GOT3 (cell line): ENCODE results near the gene NSD2.
"Not testable (repeated sequence)": the region's sequence is repeated elsewhere in the genome, so short reads cannot be mapped to it uniquely, and the experiment has no call there.

Experiments used
- DNase-seq: peaks from one replicate; lab custom pipeline; 2025; ENCODE audit warnings: mixed read lengths; lab: John Stamatoyannopoulos, UW

The NSD2 gene

DNA sequence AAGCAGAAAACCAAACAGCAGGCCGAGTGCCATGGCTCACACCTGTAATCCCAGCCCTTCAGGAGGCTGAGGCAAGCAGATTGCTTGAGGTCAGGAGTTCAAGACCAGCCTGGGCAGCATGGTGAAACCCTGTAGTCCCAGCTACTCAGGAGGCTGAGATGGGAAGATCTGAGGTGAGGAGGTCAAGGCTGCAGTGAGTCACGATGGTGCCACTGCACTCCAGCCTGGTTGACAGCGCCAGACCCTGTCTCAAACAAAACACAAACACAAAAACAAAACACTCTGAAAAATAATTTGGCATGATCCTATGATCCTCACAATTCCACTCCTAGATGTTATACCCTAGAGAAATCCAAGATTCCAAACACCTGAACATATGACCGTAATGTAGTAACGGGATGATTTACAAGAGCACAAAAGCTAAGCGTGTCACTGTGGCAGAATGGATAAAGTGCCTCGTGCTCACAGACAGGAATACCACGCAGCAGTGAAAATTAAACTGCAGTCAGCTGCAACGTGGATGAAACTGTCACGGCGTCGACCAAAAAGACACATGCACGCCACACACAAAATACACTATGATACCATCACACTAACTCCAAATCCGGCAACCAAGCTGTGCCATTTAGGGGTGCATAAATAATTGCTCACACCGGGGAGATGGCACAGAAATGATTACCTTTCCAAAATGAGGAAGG is 135.9 kb downstream of the NSD2 start:
- no peak for DNase-seq

DNA sequence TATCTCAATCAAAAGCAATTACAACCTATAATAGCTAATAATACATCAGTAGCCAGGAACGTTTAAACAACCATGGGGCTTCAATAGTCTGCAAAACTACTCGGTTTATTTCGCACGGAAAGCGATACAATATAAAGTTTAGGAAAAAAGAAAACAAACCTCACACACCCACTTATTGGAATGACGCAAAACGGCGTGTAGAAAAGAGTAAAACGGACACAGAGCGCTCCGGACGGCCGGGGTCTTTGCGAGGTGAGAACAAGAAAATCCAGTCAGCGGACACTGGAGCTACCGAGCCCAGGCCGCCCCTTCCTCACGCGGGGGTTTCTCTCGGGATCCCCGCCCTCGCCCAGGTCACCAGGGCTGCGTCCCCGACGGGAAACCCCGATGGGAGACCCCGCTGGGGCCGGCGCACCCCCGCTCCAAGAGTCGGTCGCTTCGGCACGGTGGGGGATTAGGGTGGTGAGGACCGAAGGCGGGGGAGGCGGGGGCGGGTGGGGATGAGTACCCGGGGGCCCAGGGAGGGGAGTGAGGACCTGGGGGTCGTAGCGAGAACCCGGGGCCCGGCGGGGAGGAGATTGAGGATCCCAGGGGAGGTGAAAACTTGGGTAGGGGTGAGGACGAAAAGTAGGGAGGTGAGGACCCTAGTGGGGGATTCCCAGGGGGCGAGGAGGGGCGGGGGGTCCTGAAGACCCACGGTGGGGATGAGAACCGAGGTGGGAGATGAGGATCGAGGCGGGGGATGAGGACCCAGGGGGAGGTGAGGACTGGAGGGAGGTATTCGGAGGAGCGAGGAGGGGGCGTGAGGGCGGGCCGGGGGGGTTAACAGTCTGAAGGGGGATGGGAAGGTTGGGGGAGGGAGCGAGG is 136.8 kb downstream of the NSD2 start:
- no peak for DNase-seq

DNA sequence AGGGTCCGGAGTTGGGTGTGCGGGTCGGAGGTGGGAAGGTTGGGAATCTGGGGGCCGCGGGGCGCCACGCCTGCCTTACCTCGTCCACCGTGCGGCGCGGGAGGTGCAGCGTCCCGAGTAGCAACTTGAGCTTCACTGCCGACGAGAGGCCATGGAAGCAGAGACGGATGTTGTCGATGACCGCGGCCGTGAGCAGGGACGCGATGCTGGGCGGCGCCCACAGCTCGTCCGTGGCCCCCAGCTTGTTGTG is 137.4 kb downstream of the NSD2 start:
- no peak for DNase-seq

DNA sequence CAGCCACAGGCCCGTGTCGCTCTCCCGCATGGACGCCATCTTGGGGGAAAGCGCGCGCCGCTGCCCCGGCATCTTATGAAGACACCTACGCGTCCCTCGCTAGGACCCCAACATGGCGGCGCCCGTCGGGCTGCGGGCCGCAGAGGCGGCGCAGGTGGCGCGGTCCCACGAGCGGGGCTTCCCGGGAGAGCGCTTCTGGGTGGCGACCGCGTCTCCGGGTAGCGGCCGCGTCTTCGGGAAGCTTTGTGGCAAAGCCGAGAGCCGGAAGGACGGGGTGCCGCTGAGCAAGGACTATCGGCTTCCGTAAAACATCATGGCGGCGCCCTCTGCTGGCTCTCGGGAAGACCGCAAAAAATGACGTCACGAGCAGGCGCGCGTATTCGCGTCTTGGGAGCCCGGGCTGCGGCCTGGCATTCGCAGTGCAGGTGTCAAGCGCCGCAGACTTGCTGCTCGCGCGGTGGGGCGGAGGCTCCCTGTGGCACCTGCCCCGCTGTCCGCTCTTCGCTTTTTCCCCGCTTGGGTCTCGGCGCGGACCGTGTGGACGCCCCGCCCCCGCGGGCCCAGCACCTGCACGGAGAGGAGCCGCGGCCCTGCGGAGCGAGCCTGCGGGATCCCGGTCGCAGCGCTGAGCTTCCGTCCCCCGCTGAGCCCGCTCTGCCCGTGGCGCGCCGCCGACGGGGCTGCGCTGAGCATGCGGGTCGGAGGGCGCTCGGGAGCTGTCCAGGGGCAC is 137.9 kb downstream of the NSD2 start, which contains the start of gene NELFA:
Gene NELFA, minus strand, starts transcription at position 54 of the 730 bp plus-strand sequence. Its CDS starts 15 bp downstream, at position 39.
- DNase-seq = peak; percentile 85

DNA sequence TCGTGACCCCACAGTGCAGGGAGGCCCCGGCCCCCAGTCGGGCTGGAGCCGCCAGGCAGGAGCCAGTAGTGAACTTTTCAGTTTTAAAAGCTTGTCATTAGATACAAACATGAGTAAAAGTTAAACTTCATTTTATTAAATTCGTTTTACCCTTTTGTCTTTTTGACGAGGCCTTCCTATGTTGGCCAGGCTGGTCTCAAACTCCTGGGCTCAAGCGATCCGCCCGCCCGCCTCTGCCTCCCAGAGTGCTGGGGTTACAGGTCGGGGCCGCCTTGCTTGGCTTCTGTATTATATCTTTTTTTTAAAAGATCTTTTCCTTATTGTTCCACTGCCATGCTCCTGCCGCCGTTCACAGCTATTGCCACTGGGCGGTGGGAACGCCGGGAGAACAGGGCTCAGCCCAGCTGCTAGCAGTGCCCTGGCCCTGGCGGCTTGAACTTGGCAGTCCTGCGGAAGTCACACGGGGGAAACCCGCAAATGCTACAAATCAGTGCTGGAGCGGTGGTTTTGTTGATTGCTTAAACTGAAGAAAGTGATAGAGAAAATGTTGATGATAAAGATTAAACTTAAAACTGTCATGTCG is 138.5 kb downstream of the NSD2 start:
- DNase-seq = no peak

DNA sequence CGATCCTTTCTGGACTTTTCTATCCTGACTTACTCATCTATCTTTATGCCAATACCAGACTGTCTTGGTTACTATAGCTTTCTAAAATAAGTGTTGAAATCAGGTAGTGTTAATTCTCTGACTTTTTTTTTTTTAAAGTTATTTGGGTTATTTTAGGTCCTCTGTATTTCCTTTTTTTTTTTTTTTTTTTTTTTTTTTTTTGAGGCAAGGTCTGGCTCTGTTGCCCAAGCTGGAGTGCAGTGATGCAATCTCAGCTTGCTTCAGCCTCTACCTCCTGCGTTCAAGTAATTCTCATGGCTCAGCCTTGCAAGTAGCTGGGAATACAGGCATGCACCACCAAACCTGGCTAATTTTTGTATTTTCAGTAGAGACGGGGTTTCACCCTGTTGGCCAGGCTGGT is 140.4 kb downstream of the NSD2 start:
- DNase-seq = no peak

DNA sequence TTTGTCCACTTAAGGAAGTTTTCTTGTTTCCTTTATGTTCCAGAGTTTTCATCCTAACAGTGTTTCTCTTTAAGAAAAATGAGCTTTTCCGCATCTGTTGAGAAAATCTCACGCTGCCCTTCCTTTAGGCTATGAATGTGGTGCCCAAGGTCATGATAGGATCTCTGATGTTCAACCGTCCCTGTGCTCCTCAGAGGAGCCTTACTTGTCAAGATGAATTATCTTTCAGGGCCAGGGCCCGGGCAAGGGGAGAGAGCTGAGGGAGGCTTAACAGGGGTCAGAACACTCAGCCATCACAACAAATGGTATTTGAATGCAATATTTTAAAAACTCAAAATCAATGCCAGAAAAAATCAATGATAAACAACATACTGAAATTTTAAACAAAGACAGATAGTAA is 143.8 kb downstream of the NSD2 start:
- no peak for DNase-seq

DNA sequence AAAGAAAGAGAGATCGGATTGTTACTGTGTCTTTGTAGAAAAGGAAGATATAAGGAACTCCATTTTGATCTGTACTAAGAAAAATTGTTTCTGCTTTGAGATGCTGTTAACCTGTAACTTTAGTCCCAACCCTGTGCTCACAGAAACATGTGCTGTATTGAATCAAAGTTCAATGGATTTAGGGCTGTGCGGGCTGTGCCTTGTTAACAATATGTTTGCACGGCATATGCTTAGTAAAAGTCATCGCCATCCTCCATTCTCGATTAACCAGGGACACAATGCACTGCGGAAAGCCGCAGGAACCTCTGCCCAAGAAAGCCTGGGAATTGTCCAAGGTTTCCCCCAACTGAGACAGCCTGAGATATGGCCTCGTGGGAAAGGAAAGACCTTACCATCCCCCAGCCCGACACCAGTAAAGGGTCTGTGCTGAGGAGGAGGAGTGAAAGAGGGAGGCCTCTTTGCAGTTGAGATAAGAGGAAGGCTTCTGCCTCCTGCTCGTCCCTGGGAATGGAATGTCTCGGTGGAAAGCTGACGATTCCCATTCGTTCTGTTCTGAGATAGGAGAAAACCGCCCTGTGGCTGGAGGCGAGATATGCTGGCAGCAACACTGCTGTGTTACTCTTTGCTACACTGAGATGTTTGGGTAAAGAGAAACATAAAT is 150.3 kb downstream of the NSD2 start:
- not testable (repeated sequence) for DNase-seq

DNA sequence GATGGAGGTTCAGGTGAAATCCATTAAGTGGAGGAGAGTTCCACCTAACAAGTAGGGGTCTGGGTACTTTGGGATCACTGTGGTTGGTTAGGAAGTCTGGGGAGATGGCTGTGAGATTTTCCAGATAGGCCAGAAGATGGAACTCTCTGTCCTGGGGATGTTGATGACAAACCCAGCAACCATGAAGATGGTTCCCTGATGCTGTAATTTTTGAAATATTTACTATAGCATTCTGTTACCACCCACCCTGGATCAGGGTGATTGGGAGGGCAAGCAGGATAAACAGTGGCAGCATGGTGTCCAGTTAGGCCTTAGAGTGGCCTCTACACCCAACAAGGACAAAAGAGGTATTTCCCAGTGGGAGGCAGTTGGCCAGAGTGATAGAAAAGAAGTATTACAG is 153.5 kb downstream of the NSD2 start:
- no peak for DNase-seq

DNA sequence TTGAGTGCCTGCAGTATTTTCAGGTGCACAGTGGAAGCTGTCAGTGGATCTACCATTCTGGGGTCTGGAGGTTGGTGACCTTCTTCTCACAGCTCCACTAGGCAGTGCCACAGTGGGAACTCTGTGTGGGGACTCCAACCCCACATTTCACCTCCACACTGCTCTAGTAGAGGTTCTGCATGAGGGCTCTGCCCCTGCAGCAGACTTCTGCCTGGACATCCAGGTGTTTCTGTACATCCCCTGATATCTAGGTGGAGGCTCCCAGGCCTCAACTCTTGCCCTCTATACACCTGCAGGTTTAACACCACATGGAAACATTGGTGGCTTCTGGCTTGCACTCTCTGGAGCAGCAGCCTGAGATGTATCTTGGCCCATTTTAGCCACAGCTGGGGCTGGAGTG is 154.6 kb downstream of the NSD2 start:
- DNase-seq = no peak

DNA sequence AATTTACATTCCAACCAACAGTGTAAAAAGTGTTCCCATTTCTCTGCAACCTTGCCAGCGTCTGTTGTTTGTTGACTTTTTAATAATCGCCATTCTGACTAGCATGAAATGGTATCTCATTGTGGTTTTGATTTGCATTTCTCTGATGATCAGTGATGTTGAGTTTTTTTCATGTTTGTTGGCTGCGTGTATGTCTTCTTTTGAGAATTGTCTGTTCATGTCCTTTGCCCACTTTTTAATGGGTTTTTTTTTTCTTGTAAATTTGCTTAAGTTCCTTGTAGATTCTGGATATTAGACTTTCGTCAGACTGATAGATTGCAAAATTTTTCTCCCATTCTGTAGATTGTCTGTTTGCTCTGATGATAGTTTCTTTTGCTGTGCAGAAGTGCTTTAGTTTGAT is 155.9 kb downstream of the NSD2 start:
- not testable (repeated sequence) for DNase-seq

DNA sequence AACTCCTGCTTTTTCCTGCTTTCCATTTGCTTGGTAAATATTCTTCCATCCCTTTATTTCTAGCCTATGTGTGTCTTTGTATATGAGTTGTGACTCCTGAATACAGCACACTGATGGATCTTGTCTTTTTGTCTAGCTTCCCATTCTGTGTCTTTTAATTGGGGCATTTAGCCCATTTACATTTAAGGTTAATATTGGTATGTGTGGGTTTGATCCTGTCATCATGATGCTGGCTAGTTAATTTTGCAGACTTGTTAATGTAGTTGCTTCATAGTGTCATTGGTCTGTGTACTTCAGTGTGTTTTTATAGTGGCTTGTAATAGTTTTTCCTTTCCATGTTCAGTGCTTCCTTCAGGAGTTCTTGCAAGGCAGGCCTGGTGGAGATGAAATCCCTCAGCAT is 160.0 kb downstream of the NSD2 start:
- not testable (repeated sequence) for DNase-seq
